ENCODE results near the gene GEMIN5.
"Not testable (repeated sequence)": the region's sequence is repeated elsewhere in the genome, so short reads cannot be mapped to it uniquely, and the experiment has no call there.

Gene GEMIN5

GRCh38 chr5:154940375-154940771 is 2.4 kb upstream of the GEMIN5 start:
- DNase-seq: no peak

DNA sequence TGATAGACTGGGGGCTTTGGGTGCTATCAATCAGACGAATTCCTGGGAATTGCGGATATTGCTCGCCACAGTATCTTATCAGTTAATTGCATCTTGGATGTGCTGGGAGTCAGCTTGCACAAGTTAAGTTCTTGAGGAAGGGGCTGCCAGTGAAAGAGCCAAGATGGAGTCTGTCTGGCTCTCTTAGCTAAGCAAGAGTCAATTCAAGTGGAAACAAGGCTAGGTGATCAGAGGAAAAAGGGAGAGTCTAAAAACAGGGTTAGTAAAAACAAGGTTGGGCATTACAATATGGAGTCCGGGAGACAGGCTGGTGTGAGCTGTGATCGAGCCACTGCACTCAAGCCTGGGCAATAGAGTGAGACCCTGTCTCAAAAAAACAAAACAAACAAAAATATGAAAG is 1.4 kb upstream of the GEMIN5 start:
- DNase-seq: not testable (repeated sequence)

GRCh38 chr5:154937186-154937717 is 759 bp downstream of the GEMIN5 start:
- DNase-seq: no peak

DNA sequence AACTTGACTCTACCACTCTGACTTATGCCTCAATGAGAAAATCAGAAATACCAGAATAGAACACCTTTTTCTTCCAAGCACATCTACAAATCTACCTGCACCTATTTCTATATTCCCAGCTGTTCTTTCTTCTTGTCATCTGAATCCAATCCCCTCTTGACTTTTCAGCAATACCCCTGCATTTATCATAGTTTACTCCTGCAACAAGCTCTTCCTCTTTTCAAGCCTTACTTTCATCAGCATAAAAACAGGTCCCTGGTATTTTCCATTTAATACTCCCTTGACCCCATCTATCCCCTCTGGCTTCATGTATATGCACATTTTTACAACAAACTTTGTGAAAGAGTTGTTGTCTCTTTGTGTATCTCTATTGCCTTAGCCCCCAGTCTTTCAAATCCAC is 3.1 kb downstream of the GEMIN5 start:
- no peak for DNase-seq

- no peak for DNase-seq
Measured at GRCh38 chr5:154933537-154933936, 4.5 kb downstream of the GEMIN5 start.

GRCh38 chr5:154923441-154924430 is 14.3 kb downstream of the GEMIN5 start:
- no peak for DNase-seq

GRCh38 chr5:154917757-154918156 is 20.3 kb downstream of the GEMIN5 start:
- no peak for DNase-seq

- no peak for DNase-seq
Measured at GRCh38 chr5:154916874-154917273, 21.1 kb downstream of the GEMIN5 start.

GRCh38 chr5:154905601-154906000 is 32.4 kb downstream of the GEMIN5 start:
- DNase-seq: not testable (repeated sequence)

GRCh38 chr5:154901913-154902312 is 36.1 kb downstream of the GEMIN5 start:
- DNase-seq: no peak

DNA sequence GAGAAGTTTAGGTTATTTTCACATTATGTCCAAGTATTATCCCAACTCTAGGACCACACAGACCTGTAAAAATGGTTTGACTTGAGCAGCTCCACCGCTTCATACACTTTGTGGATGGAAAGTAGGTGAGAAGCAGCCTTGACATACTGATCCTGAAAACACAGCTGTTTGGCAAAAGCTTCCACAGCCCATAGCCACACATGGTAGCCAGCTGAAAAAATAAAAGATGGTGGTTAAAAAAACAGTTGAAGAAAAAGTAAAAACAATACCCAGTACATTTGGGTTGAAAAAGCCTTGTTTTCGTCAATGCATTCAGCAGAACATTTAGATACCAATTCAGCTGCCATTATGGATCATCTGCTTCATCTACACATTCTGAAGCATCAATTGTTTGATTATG is 36.7 kb downstream of the GEMIN5 start:
- DNase-seq: no peak

DNA sequence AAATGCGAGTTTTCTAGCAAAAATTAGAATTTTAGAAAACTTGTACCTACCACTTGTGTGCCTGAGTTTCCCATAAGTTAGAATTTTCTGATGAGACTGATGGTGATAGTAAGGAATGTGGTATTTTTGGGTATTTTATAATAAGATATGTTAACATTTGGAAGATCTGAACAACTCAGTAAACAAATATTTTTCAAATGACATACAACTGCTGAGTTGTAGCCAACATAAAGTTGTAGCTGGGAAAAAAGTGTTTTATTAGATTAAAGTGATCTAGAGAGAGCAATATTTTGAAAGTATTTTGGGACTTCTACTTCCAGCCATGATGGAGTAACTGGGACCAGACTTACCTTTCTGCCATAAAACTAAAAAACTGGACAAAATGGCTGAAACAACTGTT is 37.9 kb downstream of the GEMIN5 start:
- no peak for DNase-seq

GRCh38 chr5:154899151-154899816 is 38.7 kb downstream of the GEMIN5 start:
- no peak for DNase-seq

DNA sequence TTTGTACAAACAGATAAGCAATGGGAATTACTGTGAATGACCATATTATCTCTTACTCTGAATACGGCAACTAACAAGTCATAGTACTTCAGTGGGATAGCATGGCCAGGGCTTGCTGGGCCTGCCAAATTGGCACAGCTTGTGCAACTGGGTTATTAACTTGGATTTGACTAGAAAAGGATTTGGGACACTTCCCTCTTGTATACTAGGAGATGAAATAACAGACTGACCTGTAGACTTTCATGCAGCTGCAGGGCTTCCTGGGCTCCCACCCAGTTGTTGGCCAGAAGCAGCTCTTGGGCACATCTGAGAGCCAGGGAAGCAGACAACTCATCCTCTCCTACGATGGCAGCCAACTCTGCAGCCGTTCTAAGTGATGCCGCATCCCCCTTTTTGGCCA is 39.8 kb downstream of the GEMIN5 start:
- DNase-seq: no peak

GRCh38 chr5:154896562-154897165 is 41.3 kb downstream of the GEMIN5 start:
- no peak for DNase-seq

DNA sequence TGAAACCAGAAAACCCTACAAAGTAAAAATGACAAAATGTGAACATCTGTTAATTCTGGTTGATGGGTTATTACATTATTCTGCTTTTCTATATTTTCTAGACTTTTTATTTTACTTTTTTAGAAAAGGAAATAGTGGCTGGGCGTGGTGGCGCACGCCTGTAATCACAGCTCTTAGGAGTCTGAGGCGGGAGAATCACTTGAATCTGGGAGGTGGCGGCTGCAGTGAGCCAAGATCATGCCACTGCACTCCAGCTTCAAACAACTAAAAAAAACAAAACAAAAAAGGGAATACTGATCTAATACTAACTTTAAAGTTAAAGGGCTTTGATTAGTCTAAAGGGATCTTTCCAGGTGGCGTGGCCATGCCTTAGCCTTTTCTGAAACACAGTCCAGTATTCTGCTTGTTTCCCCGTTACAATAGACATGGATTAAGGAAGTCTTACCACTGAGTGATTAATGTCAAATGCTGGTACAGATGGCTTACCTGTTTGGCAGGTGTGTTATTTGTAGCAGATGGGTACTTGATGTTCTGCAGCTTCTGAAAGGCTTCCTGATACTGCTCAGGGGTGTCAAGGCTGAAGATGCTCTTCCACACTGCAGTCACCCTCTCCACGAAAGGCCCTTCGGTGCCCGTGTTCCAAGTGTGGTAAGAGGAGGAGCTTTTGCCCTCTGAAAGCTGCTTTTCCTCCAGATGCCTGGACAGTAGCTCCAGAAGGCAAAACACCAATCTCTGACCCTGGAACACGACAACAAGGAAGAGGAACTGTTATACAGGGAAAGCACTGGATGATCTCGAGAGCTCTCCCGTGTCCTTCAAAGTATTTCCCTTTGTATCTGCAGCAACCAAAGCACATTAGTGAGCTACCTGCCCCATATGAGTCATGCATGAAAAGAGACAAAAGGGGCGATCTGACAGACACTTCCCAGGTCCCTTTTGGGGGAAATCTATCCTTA is 42.1 kb downstream of the GEMIN5 start:
- DNase-seq: no peak

DNA sequence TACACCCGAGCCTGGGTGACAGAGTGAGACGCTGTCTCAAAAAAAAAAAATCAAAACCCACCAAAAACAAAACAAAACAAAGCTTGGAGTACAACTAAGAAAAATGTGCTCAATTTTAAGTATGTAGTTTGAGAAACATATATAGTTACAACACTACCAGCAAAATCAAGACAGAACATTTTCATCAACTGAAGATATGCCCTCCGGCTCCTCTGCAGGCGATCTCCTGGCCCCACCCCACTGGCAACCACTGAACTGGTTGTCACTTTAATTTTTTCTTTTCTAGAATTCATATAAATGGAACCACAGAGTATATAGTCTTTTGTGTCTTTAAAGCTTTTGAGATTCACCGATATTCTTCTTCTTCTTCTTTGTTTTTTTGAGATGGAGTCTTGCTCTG is 44.6 kb downstream of the GEMIN5 start:
- no peak for DNase-seq

- no peak for DNase-seq
Measured at GRCh38 chr5:154892369-154892771, 45.6 kb downstream of the GEMIN5 start.

GRCh38 chr5:154885439-154885838 is 52.6 kb downstream of the GEMIN5 start:
- no peak for DNase-seq

GRCh38 chr5:154884424-154884823 is 53.6 kb downstream of the GEMIN5 start:
- no peak for DNase-seq

GRCh38 chr5:154881986-154882385 is 56.0 kb downstream of the GEMIN5 start:
- no peak for DNase-seq

DNA sequence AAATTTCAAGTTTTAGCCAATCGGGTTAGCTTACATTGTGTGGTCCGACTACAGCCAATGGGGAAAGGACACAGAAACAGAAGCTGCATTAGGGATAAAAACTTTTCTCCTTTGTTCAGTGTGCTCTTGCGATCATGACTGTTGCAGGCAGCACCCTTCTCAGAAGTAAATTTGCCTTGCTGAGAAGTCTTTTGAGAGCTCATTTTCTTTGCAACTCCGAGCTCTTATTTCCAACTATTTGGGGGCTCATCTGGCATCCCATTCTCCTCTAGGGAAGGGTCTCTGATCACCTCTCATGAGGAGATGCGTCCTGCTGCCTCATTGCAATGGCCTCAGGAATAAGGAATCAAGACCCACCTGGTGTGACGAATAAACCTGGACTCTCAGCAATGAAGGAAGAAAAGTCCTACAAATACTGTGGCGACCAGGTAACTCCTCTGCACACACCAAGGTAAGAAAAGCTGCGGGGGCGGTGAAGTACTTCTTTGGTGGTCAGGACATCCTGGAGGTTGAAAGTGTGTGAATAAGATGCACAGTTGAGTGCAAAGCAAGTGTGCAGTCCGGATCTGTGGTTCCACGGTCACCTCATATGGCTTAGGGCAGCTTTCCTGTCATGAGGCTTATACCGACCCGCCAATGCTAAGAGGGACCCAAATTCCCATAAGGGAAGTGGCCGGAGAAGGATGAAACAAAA is 59.2 kb downstream of the GEMIN5 start:
- DNase-seq: peak; percentile 0
